Right ventricle myocardium superior (tissue), 1 donor: ENCODE data around the gene QPRT. TPM values are rescaled to one million over a fixed set of nuclear protein-coding genes. Genes with fewer than 3 reads are reported as not detected.
"Not testable (repeated sequence)": the region's sequence is repeated elsewhere in the genome, so short reads cannot be mapped to it uniquely, and the experiment has no call there.

ENCODE experiments used
- ATAC-seq: fragments of 200-7000 bp; cut with Tn5 transposase; one replicate; pipeline ENCODE4 v1.9.1; 2020; ENCODE audit warnings: mild to moderate bottlenecking; ENCODE audit not compliant: poor library complexity
- DNase-seq: peaks from one replicate; pipeline ENCODE4 v3.0.0-alpha.2; 2020
- intact Hi-C: fragments of 100-400 bp; cut with DNase I; formaldehyde crosslinking; loops from one replicate; pipeline ENCODE4 v1.11.2; 2022
- total RNA-seq: library from RNA; stranded (reverse); fragmentation: NEBNext Ultra II Directional; extraction: Animal tissue kit (Norgen Biotek cat#: 25700); gene quantifications from one replicate; pipeline ENCODE4 v1.2.1, GENCODE V29; 2021
- donor health status: DM: no; HTN: yes; CAD: no; lungs with severe emphysema.

QPRT gene
- total RNA-seq, 1 donor from 2014 or later, result 31.8 TPM

- intact Hi-C loops, result no loop called here
- no peak for ATAC-seq
- DNase-seq, result no peak
These were observed 57.8 kb downstream of the QPRT start for GRCh38 chr16:29736764-29737163.

- intact Hi-C loops, result no loop called here
- DNase-seq (no peak), ATAC-seq (no peak)
These were observed 58.7 kb downstream of the QPRT start for GRCh38 chr16:29737713-29738112.

DNA sequence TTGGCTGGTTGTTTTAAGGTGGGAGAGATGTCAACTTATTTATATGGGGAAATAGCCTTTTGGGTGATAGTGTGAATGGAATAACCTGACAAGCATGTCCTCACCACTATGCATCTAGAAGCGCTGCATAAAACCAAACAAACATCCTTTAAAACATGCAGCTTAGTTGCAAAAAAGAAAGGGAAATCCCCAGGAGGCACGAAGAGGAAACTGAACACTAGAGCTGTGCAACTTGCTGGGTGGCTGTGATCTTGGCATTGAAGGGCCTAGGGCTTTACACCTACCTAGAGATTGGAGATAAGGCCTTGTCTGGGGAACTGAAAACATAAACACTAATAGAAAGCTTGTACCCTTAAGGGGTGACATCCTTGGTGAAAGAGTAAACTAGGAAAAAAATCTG, 59.5 kb downstream of the QPRT start:
- intact Hi-C loops, result no loop called here
- no peak for DNase-seq
- ATAC-seq, result no peak

- ATAC-seq, DNase-seq, intact Hi-C loops: not testable (repeated sequence)
These were observed 61.1 kb downstream of the QPRT start for GRCh38 chr16:29739927-29740629.

DNA sequence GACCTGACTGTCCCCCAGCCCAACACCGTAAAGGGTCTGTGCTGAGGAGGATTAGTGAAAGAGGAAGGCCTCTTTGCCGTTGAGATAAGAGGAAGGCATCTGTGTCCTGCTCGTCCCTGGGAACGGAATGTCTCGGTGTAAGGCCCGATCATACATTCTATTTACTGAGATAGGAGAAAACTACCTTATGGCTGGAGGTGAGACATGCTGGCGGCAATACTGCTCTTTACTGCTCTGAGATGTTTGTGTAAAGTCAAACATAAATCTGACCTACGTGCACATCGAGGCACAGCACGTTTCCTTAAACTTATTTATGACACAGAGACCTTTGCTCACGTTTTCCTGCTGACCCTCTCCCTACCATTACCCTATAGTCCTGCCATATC, 61.6 kb downstream of the QPRT start:
- ATAC-seq, DNase-seq, intact Hi-C loops: not testable (repeated sequence)

GRCh38 chr16:29742683-29743275, 63.8 kb downstream of the QPRT start:
- no peak for DNase-seq
- intact Hi-C loops, result no loop called here
- ATAC-seq, result no peak

- ATAC-seq (no peak), DNase-seq (no peak)
- intact Hi-C loops, result no loop called here
These were observed 64.5 kb downstream of the QPRT start for GRCh38 chr16:29743475-29743826.

- ATAC-seq, result no peak
- intact Hi-C loops, result no loop called here
- no peak for DNase-seq
These were observed 65.0 kb downstream of the QPRT start for GRCh38 chr16:29743827-29744531.

GRCh38 chr16:29744541-29745101, 65.6 kb downstream of the QPRT start:
- intact Hi-C loops, result no loop called here
- DNase-seq (no peak), ATAC-seq (no peak)

DNA sequence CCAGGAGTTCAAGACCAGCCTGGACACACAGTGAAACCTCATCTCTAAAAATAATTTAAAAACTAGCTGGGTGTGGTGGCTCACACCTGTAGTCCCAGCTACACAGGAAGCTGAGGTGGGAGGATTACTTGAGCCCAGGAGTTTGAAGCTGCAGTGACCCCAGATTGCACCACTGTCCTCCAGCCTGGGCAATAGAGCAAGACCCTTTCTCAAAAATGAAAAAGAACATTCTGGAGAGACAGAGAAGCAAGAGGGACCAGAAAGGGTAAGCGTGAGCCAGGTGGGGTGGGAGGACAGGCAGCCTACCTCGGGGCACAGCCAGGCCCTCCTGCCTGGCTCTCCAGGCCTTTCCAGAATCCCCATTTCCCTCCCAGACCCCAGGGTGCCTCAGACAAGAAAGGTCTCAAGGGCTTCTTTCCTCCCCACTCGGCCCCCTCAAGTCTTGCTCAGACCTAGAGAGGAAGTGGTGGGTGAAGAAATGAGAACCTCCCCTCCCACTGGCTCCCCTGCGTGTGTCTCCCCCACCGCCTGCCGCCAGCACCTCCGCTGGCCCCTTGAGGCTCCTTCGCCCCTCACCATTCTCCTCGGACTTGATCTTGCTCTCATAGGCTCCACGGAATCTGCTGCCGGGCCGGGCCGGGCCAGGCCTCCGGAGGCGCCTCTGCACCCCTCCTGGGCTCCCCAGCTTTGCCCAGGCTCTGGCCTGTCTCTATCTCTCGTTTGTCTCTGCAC, 66.3 kb downstream of the QPRT start:
- ATAC-seq, result peak; percentile 52
- intact Hi-C loops, result no loop called here
- DNase-seq, result no peak

GRCh38 chr16:29745853-29746345, 66.9 kb downstream of the QPRT start, which contains the start of gene C16orf54:
Gene C16orf54, minus strand, starts transcription at chr16:29745990. Its CDS starts 1,039 bp downstream, at chr16:29744951.
- intact Hi-C loops, result no loop called here
- ATAC-seq, result peak; percentile 86
- DNase-seq, result peak; percentile 90

DNA sequence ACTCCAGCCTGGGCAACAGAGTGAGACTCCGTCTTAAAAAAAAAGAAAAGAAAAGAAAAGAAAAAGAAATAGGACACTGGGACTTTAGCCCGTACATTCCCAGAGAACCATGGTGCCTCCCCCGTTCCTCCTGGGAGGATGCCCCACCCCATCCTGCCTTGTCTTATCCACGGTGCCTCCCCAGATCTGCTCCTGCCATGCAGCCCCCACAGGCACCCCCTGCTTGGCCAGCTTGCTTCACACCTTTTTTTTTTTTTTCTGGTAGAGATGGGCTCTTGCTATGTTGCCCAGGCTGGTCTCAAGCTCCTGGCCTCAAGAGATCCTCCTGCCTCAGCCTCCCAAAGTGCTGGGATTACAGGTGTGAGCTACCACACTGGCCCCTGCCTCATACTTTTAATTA, 67.5 kb downstream of the QPRT start:
- DNase-seq, ATAC-seq, intact Hi-C loops: not testable (repeated sequence)

Other genes starting within 250 kb of the QPRT start
- gene BOLA2, start 224.8 kb upstream of the QPRT start, total RNA-seq, result 0.97 TPM
- gene SLX1B, start 224.6 kb upstream of the QPRT start, total RNA-seq, result 9.3 TPM
- gene SULT1A4, start 219.3 kb upstream of the QPRT start, total RNA-seq, result 9.5 TPM
- gene NPIPB12, start 172.8 kb upstream of the QPRT start, total RNA-seq, result 14.1 TPM
- gene SPN, start 15.9 kb upstream of the QPRT start, total RNA-seq, result 0.91 TPM
- gene C16orf54, start 66.8 kb downstream of the QPRT start, total RNA-seq, result 0.65 TPM
- not detected for gene ZG16, start 99.1 kb downstream of the QPRT start, total RNA-seq
- 59.8 TPM for gene KIF22, start 111.6 kb downstream of the QPRT start, total RNA-seq
- 74.0 TPM for gene MAZ, start 127.3 kb downstream of the QPRT start, total RNA-seq
- gene PRRT2, start 133.0 kb downstream of the QPRT start, total RNA-seq, result 3.3 TPM
- gene PAGR1, start 137.0 kb downstream of the QPRT start, total RNA-seq, result 14.7 TPM
- 45.5 TPM for gene MVP, start 141.3 kb downstream of the QPRT start, total RNA-seq
- gene CDIPT, start 184.0 kb downstream of the QPRT start, total RNA-seq, result 63.0 TPM
- gene SEZ6L2, start 220.4 kb downstream of the QPRT start, total RNA-seq, result 0.70 TPM
- not detected for gene ASPHD1, start 221.3 kb downstream of the QPRT start, total RNA-seq
- gene KCTD13, start 247.0 kb downstream of the QPRT start, total RNA-seq, result 6.6 TPM